Ureter (tissue), 1 donor: ENCODE data around the gene RHOBTB1. TPM values are rescaled to one million over a fixed set of nuclear protein-coding genes. Genes with fewer than 3 reads are reported as not detected.

Source experiments
- DNase-seq: peaks from one replicate; pipeline ENCODE4 v3.0.0-alpha.2; 2020; ENCODE audit warnings: low spot score
- total RNA-seq: library from RNA; stranded (reverse); gene quantifications from one replicate; pipeline ENCODE4 v1.2.4, GENCODE V29; 2023
- donor health status: DM: yes; HTN: yes; CAD: no.

The RHOBTB1 gene
- total RNA-seq, 1 donor from 2014 or later: 10.9 TPM

- DNase-seq: no peak
Measured at GRCh38 chr10:60820093-60820754, 123.8 kb downstream of the RHOBTB1 start.

Other genes with a start within 250 kb of the RHOBTB1 start
- 2.4 TPM for gene CDK1, start 165.7 kb downstream of the RHOBTB1 start, total RNA-seq